ENCODE data around the gene EMP1. TPM values are rescaled to one million over a fixed set of nuclear protein-coding genes. Genes with fewer than 3 reads are reported as not detected.

Gene EMP1
- total and polyA plus RNA-seq, 2 experiments from 2014 or later: 0.07 to 0.39 TPM

DNA sequence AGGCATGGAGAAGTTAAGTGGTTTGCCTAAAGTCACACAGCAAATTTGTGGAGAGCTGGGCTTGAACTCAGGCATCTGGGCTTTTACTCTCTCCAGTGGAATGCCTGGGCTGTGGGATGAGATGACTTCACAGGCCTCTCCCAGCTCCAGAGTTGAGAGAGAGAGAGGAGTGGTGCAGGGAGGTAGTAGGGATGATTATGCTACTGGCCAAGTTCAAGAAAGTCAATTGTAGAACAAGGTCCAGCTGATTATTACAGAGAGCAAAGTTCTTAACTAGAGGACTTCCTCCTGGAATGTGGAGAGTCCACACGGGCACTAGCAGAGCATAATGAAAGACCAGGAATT, 769 bp upstream of the EMP1 start:
- Histone ChIP-seq H3F3A (replicated peaks; ENCODE audit: low read depth) (no peaks in the 10 kb centered on the region), H3K4me3 (no peak overlapping the region), H3K4me2 (no peak overlapping the region), H3K36me3 (ENCODE audit: insufficient read depth) (no peaks in the 10 kb centered on the region), H2AFZ (peak overlapping the region; percentile 70; the same call in 1 of the 2 replicates), H3K27me3 (ENCODE audit: insufficient read depth) (no peaks in the 10 kb centered on the region), H3K79me2 (replicated peaks; ENCODE audit: insufficient read depth) (no peaks in the 10 kb centered on the region), H4K20me1 (replicated peaks; ENCODE audit: insufficient read depth) (no peaks in the 10 kb centered on the region), H3K27ac (ENCODE audit: low read depth) (no peak overlapping the region), H3K4me1 (ENCODE audit: insufficient read depth) (peaks cover 33% of the 10 kb centered on the region), H3K9me2 (ENCODE audit: insufficient read depth) (peaks cover 4% of the 10 kb centered on the region; the same call in 1 of the 2 replicates)
- DNase-seq (ENCODE audit: low spot score) (no peak), ATAC-seq (no peak)
- Mint-ChIP-seq H3K4me1 (peaks cover 43% of the 10 kb centered on the region), H3K27me3 (ENCODE audit: insufficient read depth, low read depth, poor library complexity) (peaks cover 13% of the 10 kb centered on the region), H3K9me3 (no peaks in the 10 kb centered on the region), H3K27ac (no peak overlapping the region), H3K36me3 (ENCODE audit: low read depth) (no peaks in the 10 kb centered on the region), H3K4me3 (no peak overlapping the region)
- TF ChIP-seq CREB1 (CRISPR knock-in tag; IDR thresholded peaks at IDR 0.05; ENCODE audit: low read depth): no peak
- TF ChIP-seq, protein P1, sequence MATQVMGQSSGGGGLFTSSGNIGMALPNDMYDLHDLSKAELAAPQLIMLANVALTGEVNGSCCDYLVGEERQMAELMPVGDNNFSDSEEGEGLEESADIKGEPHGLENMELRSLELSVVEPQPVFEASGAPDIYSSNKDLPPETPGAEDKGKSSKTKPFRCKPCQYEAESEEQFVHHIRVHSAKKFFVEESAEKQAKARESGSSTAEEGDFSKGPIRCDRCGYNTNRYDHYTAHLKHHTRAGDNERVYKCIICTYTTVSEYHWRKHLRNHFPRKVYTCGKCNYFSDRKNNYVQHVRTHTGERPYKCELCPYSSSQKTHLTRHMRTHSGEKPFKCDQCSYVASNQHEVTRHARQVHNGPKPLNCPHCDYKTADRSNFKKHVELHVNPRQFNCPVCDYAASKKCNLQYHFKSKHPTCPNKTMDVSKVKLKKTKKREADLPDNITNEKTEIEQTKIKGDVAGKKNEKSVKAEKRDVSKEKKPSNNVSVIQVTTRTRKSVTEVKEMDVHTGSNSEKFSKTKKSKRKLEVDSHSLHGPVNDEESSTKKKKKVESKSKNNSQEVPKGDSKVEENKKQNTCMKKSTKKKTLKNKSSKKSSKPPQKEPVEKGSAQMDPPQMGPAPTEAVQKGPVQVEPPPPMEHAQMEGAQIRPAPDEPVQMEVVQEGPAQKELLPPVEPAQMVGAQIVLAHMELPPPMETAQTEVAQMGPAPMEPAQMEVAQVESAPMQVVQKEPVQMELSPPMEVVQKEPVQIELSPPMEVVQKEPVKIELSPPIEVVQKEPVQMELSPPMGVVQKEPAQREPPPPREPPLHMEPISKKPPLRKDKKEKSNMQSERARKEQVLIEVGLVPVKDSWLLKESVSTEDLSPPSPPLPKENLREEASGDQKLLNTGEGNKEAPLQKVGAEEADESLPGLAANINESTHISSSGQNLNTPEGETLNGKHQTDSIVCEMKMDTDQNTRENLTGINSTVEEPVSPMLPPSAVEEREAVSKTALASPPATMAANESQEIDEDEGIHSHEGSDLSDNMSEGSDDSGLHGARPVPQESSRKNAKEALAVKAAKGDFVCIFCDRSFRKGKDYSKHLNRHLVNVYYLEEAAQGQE (IDR thresholded peaks at IDR 0.05; ENCODE audit: unreplicated experiment): no peak
- no peak for TF ChIP-seq STAT1 (IDR thresholded peaks at IDR 0.05; ENCODE audit: unreplicated experiment)
- TF ChIP-seq JUNB (IDR thresholded peaks at IDR 0.05; ENCODE audit: unreplicated experiment): no peak
- TF ChIP-seq EZH2 (IDR thresholded peaks at IDR 0.05; ENCODE audit: low read depth, unreplicated experiment): no peak
- TF ChIP-seq, protein P2, sequence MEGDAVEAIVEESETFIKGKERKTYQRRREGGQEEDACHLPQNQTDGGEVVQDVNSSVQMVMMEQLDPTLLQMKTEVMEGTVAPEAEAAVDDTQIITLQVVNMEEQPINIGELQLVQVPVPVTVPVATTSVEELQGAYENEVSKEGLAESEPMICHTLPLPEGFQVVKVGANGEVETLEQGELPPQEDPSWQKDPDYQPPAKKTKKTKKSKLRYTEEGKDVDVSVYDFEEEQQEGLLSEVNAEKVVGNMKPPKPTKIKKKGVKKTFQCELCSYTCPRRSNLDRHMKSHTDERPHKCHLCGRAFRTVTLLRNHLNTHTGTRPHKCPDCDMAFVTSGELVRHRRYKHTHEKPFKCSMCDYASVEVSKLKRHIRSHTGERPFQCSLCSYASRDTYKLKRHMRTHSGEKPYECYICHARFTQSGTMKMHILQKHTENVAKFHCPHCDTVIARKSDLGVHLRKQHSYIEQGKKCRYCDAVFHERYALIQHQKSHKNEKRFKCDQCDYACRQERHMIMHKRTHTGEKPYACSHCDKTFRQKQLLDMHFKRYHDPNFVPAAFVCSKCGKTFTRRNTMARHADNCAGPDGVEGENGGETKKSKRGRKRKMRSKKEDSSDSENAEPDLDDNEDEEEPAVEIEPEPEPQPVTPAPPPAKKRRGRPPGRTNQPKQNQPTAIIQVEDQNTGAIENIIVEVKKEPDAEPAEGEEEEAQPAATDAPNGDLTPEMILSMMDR (conservative IDR thresholded peaks at IDR 0.05; ENCODE audit: low read depth in 2 of 2): no peak
- no peak for TF ChIP-seq ZNF114 (CRISPR knock-in tag; IDR thresholded peaks at IDR 0.05)

DNA sequence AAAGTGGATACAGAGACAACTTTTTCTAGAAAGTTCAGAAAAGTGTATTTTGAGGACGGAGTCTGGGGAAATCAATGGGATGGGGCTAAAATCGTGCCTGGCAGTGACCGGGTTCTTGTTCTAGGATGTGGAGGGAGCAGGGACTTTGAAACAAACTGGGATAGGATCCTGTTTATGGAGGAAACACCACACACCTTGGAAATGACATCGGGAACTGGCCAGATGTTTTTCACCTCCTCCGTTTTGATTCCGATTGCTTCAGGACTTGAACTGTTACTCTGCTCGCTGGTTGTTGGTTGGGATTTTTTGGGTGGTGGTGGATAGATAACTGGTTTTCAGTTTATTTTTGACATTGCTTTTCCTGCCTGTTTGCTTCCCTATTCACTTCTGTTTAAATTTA, 506 bp downstream of the EMP1 start:
- Histone ChIP-seq H3K4me1 (ENCODE audit: insufficient read depth) (peaks cover 33% of the 10 kb centered on the region), H3F3A (replicated peaks; ENCODE audit: low read depth) (no peaks in the 10 kb centered on the region), H3K4me2 (no peak overlapping the region), H3K9me2 (ENCODE audit: insufficient read depth) (peaks cover 4% of the 10 kb centered on the region; the same call in 1 of the 2 replicates), H4K20me1 (replicated peaks; ENCODE audit: insufficient read depth) (no peaks in the 10 kb centered on the region), H3K36me3 (ENCODE audit: insufficient read depth) (no peaks in the 10 kb centered on the region), H3K79me2 (replicated peaks; ENCODE audit: insufficient read depth) (no peaks in the 10 kb centered on the region), H3K27me3 (ENCODE audit: insufficient read depth) (no peaks in the 10 kb centered on the region), H2AFZ (peak overlapping the region; percentile 70; the same call in 1 of the 2 replicates), H3K27ac (ENCODE audit: low read depth) (0 out of 2 replicates have a peak overlapping the region, but pooled peaks have one; percentile 55), H3K4me3 (no peak overlapping the region)
- peaks cover 44% of the 10 kb centered on the region for H3K4me1 Mint-ChIP-seq
- no peaks in the 10 kb centered on the region for H3K36me3 Mint-ChIP-seq (ENCODE audit: low read depth)
- no peak overlapping the region for H3K4me3 Mint-ChIP-seq
- H3K27ac Mint-ChIP-seq: no peak overlapping the region
- no peak for ATAC-seq
- H3K27me3 Mint-ChIP-seq (ENCODE audit: insufficient read depth, low read depth, poor library complexity): peaks cover 13% of the 10 kb centered on the region
- H3K9me3 Mint-ChIP-seq: no peaks in the 10 kb centered on the region
- no peak for DNase-seq (ENCODE audit: low spot score)
- TF ChIP-seq, protein P2 (conservative IDR thresholded peaks at IDR 0.05; ENCODE audit: low read depth in 2 of 2): no peak
- TF ChIP-seq, protein P3, sequence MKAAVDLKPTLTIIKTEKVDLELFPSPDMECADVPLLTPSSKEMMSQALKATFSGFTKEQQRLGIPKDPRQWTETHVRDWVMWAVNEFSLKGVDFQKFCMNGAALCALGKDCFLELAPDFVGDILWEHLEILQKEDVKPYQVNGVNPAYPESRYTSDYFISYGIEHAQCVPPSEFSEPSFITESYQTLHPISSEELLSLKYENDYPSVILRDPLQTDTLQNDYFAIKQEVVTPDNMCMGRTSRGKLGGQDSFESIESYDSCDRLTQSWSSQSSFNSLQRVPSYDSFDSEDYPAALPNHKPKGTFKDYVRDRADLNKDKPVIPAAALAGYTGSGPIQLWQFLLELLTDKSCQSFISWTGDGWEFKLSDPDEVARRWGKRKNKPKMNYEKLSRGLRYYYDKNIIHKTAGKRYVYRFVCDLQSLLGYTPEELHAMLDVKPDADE (IDR thresholded peaks at IDR 0.05): no peak
- no peak for TF ChIP-seq ZNF331 (CRISPR knock-in tag; IDR thresholded peaks at IDR 0.05; ENCODE audit: low read depth)
- no peak for TF ChIP-seq EZH2 (IDR thresholded peaks at IDR 0.05; ENCODE audit: low read depth, unreplicated experiment)
- TF ChIP-seq CREB1 (CRISPR knock-in tag; IDR thresholded peaks at IDR 0.05; ENCODE audit: low read depth): no peak
- no peak for TF ChIP-seq STAT1 (IDR thresholded peaks at IDR 0.05; ENCODE audit: unreplicated experiment)
- no peak for TF ChIP-seq NANOG (IDR thresholded peaks at IDR 0.05; ENCODE audit: borderline replicate concordance)
- TF ChIP-seq JUNB (IDR thresholded peaks at IDR 0.05; ENCODE audit: unreplicated experiment): no peak
- TF ChIP-seq, protein P1 (IDR thresholded peaks at IDR 0.05; ENCODE audit: unreplicated experiment): no peak
- no peak for TF ChIP-seq ZNF114 (CRISPR knock-in tag; IDR thresholded peaks at IDR 0.05)
- no peak for TF ChIP-seq POLR2AphosphoS5 (IDR thresholded peaks at IDR 0.05; ENCODE audit: low read depth)

All from GM23338 (cell line).